Measurements from ENCODE around the gene TCF12. TPM values are rescaled to one million over a fixed set of nuclear protein-coding genes. Genes with fewer than 3 reads are reported as not detected.

The TCF12 gene
- polyA plus RNA-seq, 3 donors, result 15.8 to 52.5 (median 27.6) TPM

- H3K9me3 Mint-ChIP-seq, result no peaks in the 10 kb centered on the region
- Histone ChIP-seq H3K9me3 (replicated peaks in 1 of 2; ENCODE audit: control insufficient read depth in 1 of 2, insufficient read depth in 1 of 2, low read length in 2 of 2) (no peaks in the 10 kb centered on the region), H3K4me2 (replicated peaks; ENCODE audit: extremely low read depth, low read length, poor library complexity, severe bottlenecking) (no peak overlapping the region), H4K20me1 (ENCODE audit: insufficient read depth, low read length) (no peaks in the 10 kb centered on the region), H3K4me3 (replicated peaks in 1 of 3; ENCODE audit: low read depth in 2 of 3, low read length in 3 of 3) (no peak overlapping the region), H3K27ac (ENCODE audit: low read depth in 1 of 2, low read length in 2 of 2) (no peak overlapping the region), H3K36me3 (replicated peaks in 1 of 2; ENCODE audit: control insufficient read depth in 1 of 2, insufficient read depth in 2 of 2, low read length in 2 of 2) (peaks cover 18 to 38% of the 10 kb centered on the region in 2 donors), H3K27me3 (ENCODE audit: control insufficient read depth in 2 of 2, insufficient read depth in 2 of 2, low read length in 2 of 2) (no peaks in the 10 kb centered on the region), H2AFZ (ENCODE audit: insufficient read depth, low read depth, low read length, poor library complexity, severe bottlenecking) (no peak overlapping the region), H3K79me2 (ENCODE audit: insufficient read depth, low read length) (no peaks in the 10 kb centered on the region), H3K4me1 (ENCODE audit: control insufficient read depth in 1 of 2, insufficient read depth in 2 of 2, low read length in 2 of 2) (no peaks in the 10 kb centered on the region), H3K9ac (ENCODE audit: insufficient read depth, low read length, poor library complexity, severe bottlenecking) (no peak overlapping the region)
- H3K4me3 Mint-ChIP-seq, result no peak overlapping the region
- H3K27ac Mint-ChIP-seq, result no peak overlapping the region
- H3K27me3 Mint-ChIP-seq (ENCODE audit: low read depth in 3 of 3), result no peaks in the 10 kb centered on the region
- TF ChIP-seq CTCF (IDR thresholded peaks at IDR 0.05), result no peak
- peaks cover 27% of the 10 kb centered on the region in 2 donors for H3K36me3 Mint-ChIP-seq
- no peak for DNase-seq
- intact Hi-C loops (cut with micrococcal nuclease), result no loop called here
- no peaks in the 10 kb centered on the region for H3K4me1 Mint-ChIP-seq
- WGBS (ENCODE audit: insufficient coverage), result no CpG with 5 or more reads among the region's 2 CpGs
These were observed 279.7 kb downstream of the TCF12 start for GRCh38 chr15:57198131-57198530.

- H3K9ac ChIP-seq (ENCODE audit: insufficient read depth, low read length, poor library complexity, severe bottlenecking), result no peak overlapping the region
- 83% methylated on average over 4 of the region's 8 CpGs for WGBS (ENCODE audit: insufficient coverage)
- H4K20me1 ChIP-seq (ENCODE audit: insufficient read depth, low read length), result no peaks in the 10 kb centered on the region
These were observed 280.3 kb downstream of the TCF12 start for GRCh38 chr15:57198654-57199291.

More at GRCh38 chr15:57198654-57199291, 280.3 kb downstream of the TCF12 start:
- no peaks in the 10 kb centered on the region for H3K4me1 ChIP-seq (ENCODE audit: control insufficient read depth in 1 of 2, insufficient read depth in 2 of 2, low read length in 2 of 2)
- Mint-ChIP-seq H3K27ac (no peak overlapping the region), H3K27me3 (ENCODE audit: low read depth in 3 of 3) (no peaks in the 10 kb centered on the region), H3K4me1 (no peaks in the 10 kb centered on the region), H3K36me3 (peaks cover 26 to 27% of the 10 kb centered on the region in 2 donors), H3K9me3 (no peaks in the 10 kb centered on the region), H3K4me3 (no peak overlapping the region)
- H3K27ac ChIP-seq (ENCODE audit: low read depth in 1 of 2, low read length in 2 of 2), result no peak overlapping the region
- H3K9me3 ChIP-seq (replicated peaks in 1 of 2; ENCODE audit: control insufficient read depth in 1 of 2, insufficient read depth in 1 of 2, low read length in 2 of 2), result no peaks in the 10 kb centered on the region
- DNase-seq, result no peak
- no peak overlapping the region for H3K4me3 ChIP-seq (replicated peaks in 1 of 3; ENCODE audit: low read depth in 2 of 3, low read length in 3 of 3)
- no peaks in the 10 kb centered on the region for H3K79me2 ChIP-seq (ENCODE audit: insufficient read depth, low read length)
- H2AFZ ChIP-seq (ENCODE audit: insufficient read depth, low read depth, low read length, poor library complexity, severe bottlenecking), result no peak overlapping the region
- no peaks in the 10 kb centered on the region for H3K27me3 ChIP-seq (ENCODE audit: control insufficient read depth in 2 of 2, insufficient read depth in 2 of 2, low read length in 2 of 2)
- H3K4me2 ChIP-seq (replicated peaks; ENCODE audit: extremely low read depth, low read length, poor library complexity, severe bottlenecking), result no peak overlapping the region
- peaks cover 12 to 38% of the 10 kb centered on the region in 2 donors for H3K36me3 ChIP-seq (replicated peaks in 1 of 2; ENCODE audit: control insufficient read depth in 1 of 2, insufficient read depth in 2 of 2, low read length in 2 of 2)
- intact Hi-C loops (cut with micrococcal nuclease), result no loop called here
- no peak for TF ChIP-seq CTCF (IDR thresholded peaks at IDR 0.05)

Data from CD14-positive monocyte (primary cell).